C4-2B (cell line): ENCODE data around the gene KIAA0825.

Experiments
- CTCF ChIP-seq: fragments of 450-650 bp; conservative IDR thresholded peaks from 2 replicates; pipeline ENCODE4 v1.5.1; 2017; ENCODE audit warnings: mild to moderate bottlenecking
- ZFX ChIP-seq: fragments of 450-650 bp; IDR thresholded peaks from 2 replicates; pipeline ENCODE4 v1.6.1; 2017

- TF ChIP-seq CTCF (no peak), ZFX (no peak)
Observed at GRCh38 chr5:94184870-94185269, 433.5 kb downstream of the KIAA0825 start.
